ENCODE results near the gene PERM1. TPM values are rescaled to one million over a fixed set of nuclear protein-coding genes. Genes with fewer than 3 reads are reported as not detected.

The PERM1 gene
- total RNA-seq, 1 experiment from 2014 or later: 0.81 TPM

DNA sequence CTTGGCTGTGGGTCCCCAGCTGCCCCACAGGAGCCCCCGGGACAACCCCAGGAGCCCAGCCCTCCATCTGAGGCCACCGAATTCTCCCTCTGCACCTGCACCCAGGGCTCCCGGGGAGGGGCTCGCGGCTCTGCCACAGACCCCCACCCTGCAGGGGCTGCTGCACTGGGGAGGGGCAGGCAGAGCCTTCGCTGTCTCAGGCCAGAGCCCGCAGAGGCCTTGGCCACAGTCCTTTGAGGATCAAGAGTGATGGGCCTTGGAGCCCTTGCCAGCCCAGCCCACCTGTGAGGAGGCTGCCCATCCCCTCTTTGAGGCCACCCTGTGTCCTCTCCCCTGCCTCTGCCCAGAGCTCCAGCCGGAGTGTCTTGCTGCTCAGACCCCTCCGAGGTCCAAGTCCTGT, 6.5 kb downstream of the PERM1 start:
- H3K4me3 ChIP-seq: peak overlapping the region; percentile 62; the same call in 1 of the 2 replicates
- no peak for TF ChIP-seq EZH2 (IDR thresholded peaks at IDR 0.05; ENCODE audit: low read depth)
- TF ChIP-seq, protein P1, sequence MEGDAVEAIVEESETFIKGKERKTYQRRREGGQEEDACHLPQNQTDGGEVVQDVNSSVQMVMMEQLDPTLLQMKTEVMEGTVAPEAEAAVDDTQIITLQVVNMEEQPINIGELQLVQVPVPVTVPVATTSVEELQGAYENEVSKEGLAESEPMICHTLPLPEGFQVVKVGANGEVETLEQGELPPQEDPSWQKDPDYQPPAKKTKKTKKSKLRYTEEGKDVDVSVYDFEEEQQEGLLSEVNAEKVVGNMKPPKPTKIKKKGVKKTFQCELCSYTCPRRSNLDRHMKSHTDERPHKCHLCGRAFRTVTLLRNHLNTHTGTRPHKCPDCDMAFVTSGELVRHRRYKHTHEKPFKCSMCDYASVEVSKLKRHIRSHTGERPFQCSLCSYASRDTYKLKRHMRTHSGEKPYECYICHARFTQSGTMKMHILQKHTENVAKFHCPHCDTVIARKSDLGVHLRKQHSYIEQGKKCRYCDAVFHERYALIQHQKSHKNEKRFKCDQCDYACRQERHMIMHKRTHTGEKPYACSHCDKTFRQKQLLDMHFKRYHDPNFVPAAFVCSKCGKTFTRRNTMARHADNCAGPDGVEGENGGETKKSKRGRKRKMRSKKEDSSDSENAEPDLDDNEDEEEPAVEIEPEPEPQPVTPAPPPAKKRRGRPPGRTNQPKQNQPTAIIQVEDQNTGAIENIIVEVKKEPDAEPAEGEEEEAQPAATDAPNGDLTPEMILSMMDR (conservative IDR thresholded peaks at IDR 0.05): no peak
- peak overlapping the region; percentile 59; the same call in 1 of the 2 replicates for H3K27ac ChIP-seq

DNA sequence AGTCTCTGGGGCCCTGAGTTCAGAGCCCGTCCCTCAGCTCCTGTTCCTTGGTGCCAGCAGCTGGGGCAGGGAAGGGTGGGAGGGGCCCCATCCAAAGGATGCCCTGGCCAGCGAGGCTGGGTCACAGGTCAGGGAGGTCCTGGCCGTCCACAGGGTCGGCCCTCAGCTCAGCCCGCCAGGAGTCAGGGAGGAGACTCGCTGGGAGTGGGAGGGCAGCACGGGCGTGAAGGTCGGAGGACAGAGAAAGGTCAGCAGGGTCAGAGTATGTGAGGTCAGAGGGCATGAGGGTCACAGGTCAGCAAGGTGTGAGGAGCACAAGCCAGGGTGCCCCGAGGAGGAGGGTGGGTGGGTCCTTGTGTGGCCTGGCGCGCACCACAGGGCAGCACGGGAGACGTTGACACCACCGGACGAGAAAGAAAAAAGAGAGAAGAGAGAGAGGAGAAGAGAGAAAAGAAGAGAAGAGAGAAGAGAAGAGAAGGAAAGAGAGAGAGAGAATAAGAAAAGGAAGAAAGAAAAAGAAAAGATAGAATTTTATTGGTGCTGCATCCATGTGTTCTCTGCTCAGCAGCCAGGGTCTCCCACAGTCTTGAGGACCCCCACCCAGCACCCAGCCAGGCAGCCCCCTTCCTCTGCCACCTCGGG, 7.1 kb downstream of the PERM1 start:
- peaks cover 33% of the 10 kb centered on the region for H3F3A ChIP-seq (ENCODE audit: insufficient read depth, low read depth)
- no peaks in the 10 kb centered on the region for H3K79me2 ChIP-seq (ENCODE audit: low read depth)
- DNase-seq: no peak
- no peaks in the 10 kb centered on the region for H4K20me1 ChIP-seq (ENCODE audit: insufficient read depth)
- no peak for TF ChIP-seq EZH2 (IDR thresholded peaks at IDR 0.05; ENCODE audit: low read depth)
- TF ChIP-seq, protein P1 (conservative IDR thresholded peaks at IDR 0.05): no peak
- H3K27ac ChIP-seq: no peak overlapping the region
- peaks cover 13% of the 10 kb centered on the region for H3K4me1 ChIP-seq (replicated peaks; ENCODE audit: insufficient read depth)
- H3K36me3 ChIP-seq (ENCODE audit: low read depth): no peaks in the 10 kb centered on the region
- CTCF ChIA-PET: no interaction called here
- H3K9me2 ChIP-seq (ENCODE audit: insufficient read depth): no peaks in the 10 kb centered on the region
- no peaks in the 10 kb centered on the region for H3K9me3 ChIP-seq (ENCODE audit: insufficient read depth, low read depth)
- BruUV-seq (replicated peaks): no TSS peak
- H3K4me2 ChIP-seq: peak overlapping the region; percentile 99; the same call in 1 of the 2 replicates
- H3K27me3 ChIP-seq (ENCODE audit: insufficient read depth, low read depth): no peaks in the 10 kb centered on the region
- POLR2A ChIA-PET (ENCODE audit: unreplicated experiment): no interaction called here
- intact Hi-C loops (cut with micrococcal nuclease; ENCODE audit: unreplicated experiment): no loop called here
- H2AFZ ChIP-seq: no peak overlapping the region
- no peak overlapping the region; the same call in 1 of the 2 replicates for H3K4me3 ChIP-seq

More for the DNA sequence above, 6.5 kb downstream of the PERM1 start:
- CTCF ChIA-PET: no interaction called here
- intact Hi-C loops (cut with micrococcal nuclease; ENCODE audit: unreplicated experiment): no loop called here
- DNase-seq: no peak
- Histone ChIP-seq H3K36me3 (ENCODE audit: low read depth) (no peaks in the 10 kb centered on the region), H3K9me2 (ENCODE audit: insufficient read depth) (no peaks in the 10 kb centered on the region), H3K27me3 (ENCODE audit: insufficient read depth, low read depth) (no peaks in the 10 kb centered on the region), H3K4me2 (peak overlapping the region; percentile 99), H4K20me1 (ENCODE audit: insufficient read depth) (no peaks in the 10 kb centered on the region), H3F3A (ENCODE audit: insufficient read depth, low read depth) (peaks cover 33% of the 10 kb centered on the region), H3K9me3 (ENCODE audit: insufficient read depth, low read depth) (no peaks in the 10 kb centered on the region), H3K79me2 (ENCODE audit: low read depth) (no peaks in the 10 kb centered on the region), H2AFZ (no peak overlapping the region), H3K4me1 (replicated peaks; ENCODE audit: insufficient read depth) (peaks cover 13% of the 10 kb centered on the region)
- no TSS peak for BruUV-seq (replicated peaks)
- POLR2A ChIA-PET (ENCODE audit: unreplicated experiment): no interaction called here

DNA sequence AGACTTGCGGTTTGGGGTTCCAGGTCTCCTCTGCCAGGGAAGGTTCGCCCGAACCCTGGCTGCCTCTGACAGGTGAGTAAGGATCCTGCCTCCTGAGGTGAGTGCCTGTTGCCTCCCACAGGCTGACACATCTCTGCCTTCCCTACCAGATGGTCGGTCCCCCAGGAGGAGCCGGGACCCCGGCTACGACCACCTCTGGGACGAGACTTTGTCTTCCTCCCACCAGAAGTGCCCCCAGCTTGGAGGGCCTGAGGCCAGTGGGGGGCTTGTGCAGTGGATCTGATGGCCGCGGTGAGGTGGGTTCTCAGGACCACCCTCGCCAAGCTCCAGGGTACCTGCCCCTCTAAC, 7.6 kb downstream of the PERM1 start:
- H3K79me2 ChIP-seq (ENCODE audit: low read depth): no peaks in the 10 kb centered on the region
- H3K4me2 ChIP-seq: no peak overlapping the region
- H3F3A ChIP-seq (ENCODE audit: insufficient read depth, low read depth): peaks cover 34% of the 10 kb centered on the region
- intact Hi-C loops (cut with micrococcal nuclease; ENCODE audit: unreplicated experiment): no loop called here
- H3K9me2 ChIP-seq (ENCODE audit: insufficient read depth): no peaks in the 10 kb centered on the region
- H3K4me3 ChIP-seq: no peak overlapping the region
- H3K36me3 ChIP-seq (ENCODE audit: low read depth): no peaks in the 10 kb centered on the region
- ChIA-PET POLR2A (ENCODE audit: unreplicated experiment) (no interaction called here), CTCF (no interaction called here)
- no TSS peak for BruUV-seq (replicated peaks)
- no peaks in the 10 kb centered on the region for H4K20me1 ChIP-seq (ENCODE audit: insufficient read depth)
- no peaks in the 10 kb centered on the region for H3K9me3 ChIP-seq (ENCODE audit: insufficient read depth, low read depth)
- H3K27ac ChIP-seq: no peak overlapping the region
- H3K4me1 ChIP-seq (replicated peaks; ENCODE audit: insufficient read depth): peaks cover 13% of the 10 kb centered on the region
- no peak for DNase-seq
- no peak overlapping the region for H2AFZ ChIP-seq
- H3K27me3 ChIP-seq (ENCODE audit: insufficient read depth, low read depth): no peaks in the 10 kb centered on the region
- TF ChIP-seq, protein P1 (conservative IDR thresholded peaks at IDR 0.05): no peak
- TF ChIP-seq EZH2 (IDR thresholded peaks at IDR 0.05; ENCODE audit: low read depth): no peak
